ENCODE data around the gene TNFRSF25. TPM values are rescaled to one million over a fixed set of nuclear protein-coding genes. Genes with fewer than 3 reads are reported as not detected.

The TNFRSF25 gene
- total and polyA plus RNA-seq, 2 donors (not counting 3 experiments of a cell fraction or from before 2014, with no cell fraction given): 33.9 to 38.8 TPM

DNA sequence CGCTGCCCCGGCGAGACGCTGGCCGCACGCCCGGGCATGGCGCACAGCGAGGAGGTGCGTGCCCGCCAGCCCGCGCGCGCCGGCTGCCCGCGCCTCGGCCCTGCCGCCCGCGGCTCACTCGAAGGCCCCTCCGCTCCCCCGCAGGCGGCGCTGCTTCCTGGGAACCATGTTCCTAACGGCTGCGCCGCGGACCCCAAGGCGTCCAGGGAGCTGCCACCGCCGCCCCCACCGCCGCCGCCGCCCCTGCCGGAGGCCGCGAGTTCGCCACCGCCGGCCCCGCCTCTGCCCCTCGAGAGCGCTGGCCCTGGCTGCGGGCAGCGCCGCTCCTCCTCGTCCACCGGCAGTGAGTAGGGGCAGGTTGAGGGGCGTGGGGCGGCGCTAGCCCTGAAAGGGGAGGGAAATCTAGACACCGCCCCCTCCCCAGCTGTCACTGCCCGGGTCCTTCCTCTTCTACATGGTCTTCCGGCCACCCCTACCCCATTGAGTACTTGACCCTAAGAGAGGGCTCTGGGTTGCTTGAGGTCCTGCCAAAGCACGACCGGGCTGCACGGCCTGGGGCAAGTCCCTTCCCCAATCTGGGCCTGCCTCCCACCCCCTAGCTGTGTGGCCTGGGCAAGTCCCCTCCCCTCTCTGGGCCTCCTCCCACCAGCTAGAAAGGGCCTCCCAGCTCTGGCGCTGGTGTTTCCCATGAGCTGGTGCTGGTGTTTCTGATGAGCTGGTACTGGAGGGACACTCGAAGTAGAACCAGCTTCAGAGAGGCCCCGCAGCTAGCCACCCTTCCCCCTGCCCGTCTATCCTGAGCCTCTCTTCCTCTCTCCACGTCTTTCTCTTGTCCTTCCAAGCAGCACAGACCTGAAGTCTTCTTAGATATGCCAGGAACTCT is 17.0 kb downstream of the TNFRSF25 start:
- no peaks in the 10 kb centered on the region for H4K20me1 ChIP-seq (replicated peaks; ENCODE audit: control insufficient read depth, extremely low read depth, insufficient read depth, low read length)
- H3K9ac ChIP-seq (replicated peaks; ENCODE audit: extremely low read depth, insufficient read depth, low read length): no peak overlapping the region
- ChIA-PET CTCF (interaction anchor here (1.0 to 1.9 kb wide), 4 partner anchors 11 to 203 kb away, joined by 3 to 18 read pairs (median 4); no protein-coding TSS in a partner anchor), POLR2A (no interaction called here)
- H2AFZ ChIP-seq (ENCODE audit: low read depth, low read length): no peak overlapping the region
- intact Hi-C loops (cut with micrococcal nuclease): no loop called here
- no peaks in the 10 kb centered on the region for H3K36me3 ChIP-seq (ENCODE audit: control insufficient read depth in 2 of 2, extremely low read depth in 1 of 2, insufficient read depth in 2 of 2, low read length in 2 of 2)
- no peaks in the 10 kb centered on the region for H3K9me3 ChIP-seq (replicated peaks; ENCODE audit: control insufficient read depth, insufficient read depth, low read length)
- BruUV-seq (replicated peaks): no TSS peak
- no peak for FAIRE-seq
- no peaks in the 10 kb centered on the region for H3K79me2 ChIP-seq (ENCODE audit: control insufficient read depth, insufficient read depth, low read length)
- H3K27me3 ChIP-seq (ENCODE audit: control insufficient read depth in 2 of 2, insufficient read depth in 2 of 2, low read length in 2 of 2): peaks cover 48 to 51% of the 10 kb centered on the region in 2 experiments
- H3K4me2 ChIP-seq (ENCODE audit: insufficient read depth, low read length): no peak overlapping the region
- TF ChIP-seq GATA2 (IDR thresholded peaks at IDR 0.05; ENCODE audit: insufficient read depth, insufficient read length, low read depth, low read length) (no peak), JUN (IDR thresholded peaks at IDR 0.05; ENCODE audit: borderline replicate concordance, insufficient read depth, insufficient read length, low read depth) (no peak), FOS (IDR thresholded peaks at IDR 0.05; ENCODE audit: borderline replicate concordance, insufficient read depth, low read length) (no peak), EZH2 (IDR thresholded peaks at IDR 0.05; ENCODE audit: borderline replicate concordance, low read depth, low read length, severe bottlenecking) (no peak), MYC (IDR thresholded peaks at IDR 0.05; ENCODE audit: low read depth, low read length) (no peak), POLR2AphosphoS5 (IDR thresholded peaks at IDR 0.05; ENCODE audit: insufficient read depth, low read depth, low read length) (no peak), POLR2A (IDR thresholded peaks at IDR 0.05; ENCODE audit: low read depth, low read length) (no peak)
- TF ChIP-seq, protein P1, sequence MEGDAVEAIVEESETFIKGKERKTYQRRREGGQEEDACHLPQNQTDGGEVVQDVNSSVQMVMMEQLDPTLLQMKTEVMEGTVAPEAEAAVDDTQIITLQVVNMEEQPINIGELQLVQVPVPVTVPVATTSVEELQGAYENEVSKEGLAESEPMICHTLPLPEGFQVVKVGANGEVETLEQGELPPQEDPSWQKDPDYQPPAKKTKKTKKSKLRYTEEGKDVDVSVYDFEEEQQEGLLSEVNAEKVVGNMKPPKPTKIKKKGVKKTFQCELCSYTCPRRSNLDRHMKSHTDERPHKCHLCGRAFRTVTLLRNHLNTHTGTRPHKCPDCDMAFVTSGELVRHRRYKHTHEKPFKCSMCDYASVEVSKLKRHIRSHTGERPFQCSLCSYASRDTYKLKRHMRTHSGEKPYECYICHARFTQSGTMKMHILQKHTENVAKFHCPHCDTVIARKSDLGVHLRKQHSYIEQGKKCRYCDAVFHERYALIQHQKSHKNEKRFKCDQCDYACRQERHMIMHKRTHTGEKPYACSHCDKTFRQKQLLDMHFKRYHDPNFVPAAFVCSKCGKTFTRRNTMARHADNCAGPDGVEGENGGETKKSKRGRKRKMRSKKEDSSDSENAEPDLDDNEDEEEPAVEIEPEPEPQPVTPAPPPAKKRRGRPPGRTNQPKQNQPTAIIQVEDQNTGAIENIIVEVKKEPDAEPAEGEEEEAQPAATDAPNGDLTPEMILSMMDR (IDR thresholded peaks at IDR 0.05; ENCODE audit: extremely low read depth in 1 of 2, insufficient read depth in 1 of 2, low read depth in 1 of 2, low read length in 2 of 2): no peak
- TF ChIP-seq, protein P2, sequence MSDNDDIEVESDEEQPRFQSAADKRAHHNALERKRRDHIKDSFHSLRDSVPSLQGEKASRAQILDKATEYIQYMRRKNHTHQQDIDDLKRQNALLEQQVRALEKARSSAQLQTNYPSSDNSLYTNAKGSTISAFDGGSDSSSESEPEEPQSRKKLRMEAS (IDR thresholded peaks at IDR 0.05; ENCODE audit: insufficient read depth, insufficient read length): no peak
- no peak overlapping the region for H3K4me3 ChIP-seq (replicated peaks in 1 of 3; ENCODE audit: insufficient read depth in 1 of 3, low read depth in 1 of 3, low read length in 3 of 3)
- dilution Hi-C loops (cut with MboI; ENCODE audit: extremely low pct_ligation_motif_present, low sequenced_read_pairs): no loop called here
- H3K4me1 ChIP-seq (ENCODE audit: control insufficient read depth, extremely low read depth, insufficient read depth, low read length): no peaks in the 10 kb centered on the region
- no peaks in the 10 kb centered on the region for H3K9me1 ChIP-seq (replicated peaks; ENCODE audit: control insufficient read depth, extremely low read depth, insufficient read depth, low read length)
- peak; percentile 20 for DNase-seq (ENCODE audit: low read depth, low spot score)
- H3K27ac ChIP-seq (ENCODE audit: insufficient read depth, low read depth, low read length): no peak overlapping the region
